WI38 (cell line): ENCODE measurements around the gene TAF8.

Experiments used
- H3K4me3 ChIP-seq: 2 replicates; pipeline ENCODE4 v1.5.1; 2011; ENCODE audit warnings: low read depth, mild to moderate bottlenecking, control low read depth, low read length
- CTCF ChIP-seq: IDR thresholded peaks from 2 replicates; pipeline ENCODE4 v1.5.1; 2012; ENCODE audit warnings: low read depth, mild to moderate bottlenecking, control low read depth, low read length

Gene TAF8

GRCh38 chr6:42010909-42011308 is 39.4 kb upstream of the TAF8 start:
- TF ChIP-seq CTCF: no peak

GRCh38 chr6:42012501-42013133 is 37.7 kb upstream of the TAF8 start:
- no peak for TF ChIP-seq CTCF
- H3K4me3 ChIP-seq: no peak overlapping the region

More at GRCh38 chr6:42010909-42011308, 39.4 kb upstream of the TAF8 start:
- no peak overlapping the region for H3K4me3 ChIP-seq

GRCh38 chr6:42013134-42013516 is 37.2 kb upstream of the TAF8 start:
- TF ChIP-seq CTCF: no peak
- H3K4me3 ChIP-seq: no peak overlapping the region

- no peak overlapping the region for H3K4me3 ChIP-seq
- TF ChIP-seq CTCF: no peak
Measured at GRCh38 chr6:42017021-42017643, 33.2 kb upstream of the TAF8 start.

- TF ChIP-seq CTCF: no peak
- H3K4me3 ChIP-seq: no peak overlapping the region
Measured at GRCh38 chr6:42020967-42021366, 29.4 kb upstream of the TAF8 start.

GRCh38 chr6:42021847-42022754 is 28.2 kb upstream of the TAF8 start:
- H3K4me3 ChIP-seq: no peak overlapping the region
- TF ChIP-seq CTCF: no peak
